Posterior vena cava (tissue), 2 donors: ENCODE measurements around the gene CDKL5. TPM values are rescaled to one million over a fixed set of nuclear protein-coding genes. Genes with fewer than 3 reads are reported as not detected.

Source experiments
- DNase-seq: peaks from one replicate; pipeline ENCODE4 v3.0.0-alpha.2; 2020; ENCODE audit warnings: low spot score
- intact Hi-C, 2 donors: fragments of 100-400 bp; cut with DNase I; formaldehyde crosslinking; loops; one replicate each; pipeline versions ENCODE4 v1.14.1 to v1.14.2; 2022 to 2023
- total RNA-seq, 2 donors: library from RNA; stranded (reverse); fragmentation: NEBNext Ultra II Directional; extraction: Animal tissue kit (Norgen Biotek cat#: 25700); gene quantifications; one replicate each; pipeline ENCODE4 v1.2.1, GENCODE V29; 2021
- donor health status: DM: yes; HTN: yes; CAD: no.
- donor health status: DM: yes; HTN: yes; CAD: no.

Gene CDKL5
- total RNA-seq, 2 donors from 2014 or later, result 9.9 to 17.2 TPM

GRCh38 chrX:18674788-18675735, 249.7 kb downstream of the CDKL5 start:
- intact Hi-C loops, result loop anchor here in 1 of 2 donors (10.0 kb wide), 1 partner anchor 220 kb away; no protein-coding TSS in a partner anchor
- peak; percentile 92 for DNase-seq

- DNase-seq, result no peak
- intact Hi-C loops, result loop anchor here in 1 of 2 donors (10.0 kb wide), 1 partner anchor 219 kb away; no protein-coding TSS in a partner anchor
Measured at GRCh38 chrX:18676050-18676449, 250.6 kb downstream of the CDKL5 start.

GRCh38 chrX:18676470-18676869, 251.1 kb downstream of the CDKL5 start:
- DNase-seq, result no peak
- intact Hi-C loops, result loop anchor here in 1 of 2 donors (10.0 kb wide), 1 partner anchor 218 kb away; no protein-coding TSS in a partner anchor

GRCh38 chrX:18677161-18677869, 251.9 kb downstream of the CDKL5 start:
- no peak for DNase-seq
- intact Hi-C loops, result loop anchor here in 1 of 2 donors (10.0 kb wide), 1 partner anchor 217 kb away; no protein-coding TSS in a partner anchor

- intact Hi-C loops, result loop anchor here in 1 of 2 donors (10.0 kb wide), 1 partner anchor 183 kb away; no protein-coding TSS in a partner anchor
- DNase-seq, result no peak
Measured at GRCh38 chrX:18681996-18682395, 256.6 kb downstream of the CDKL5 start.

- intact Hi-C loops, result loop anchor here in 1 of 2 donors (10.0 kb wide), 1 partner anchor 182 kb away; no protein-coding TSS in a partner anchor
- DNase-seq, result no peak
Measured at GRCh38 chrX:18682979-18683387, 257.6 kb downstream of the CDKL5 start.

GRCh38 chrX:18687856-18688495, 262.6 kb downstream of the CDKL5 start:
- intact Hi-C loops, result loop anchor here in 1 of 2 donors (10.0 kb wide), 1 partner anchor 177 kb away; no protein-coding TSS in a partner anchor

GRCh38 chrX:18691431-18691830, 266.0 kb downstream of the CDKL5 start:
- DNase-seq, result no peak
- intact Hi-C loops, result no loop called here

More at GRCh38 chrX:18687856-18688495, 262.6 kb downstream of the CDKL5 start:
- DNase-seq, result no peak

- intact Hi-C loops, result no loop called here
- DNase-seq, result no peak
Measured at GRCh38 chrX:18692541-18692940, 267.1 kb downstream of the CDKL5 start.

GRCh38 chrX:18696653-18697052, 271.2 kb downstream of the CDKL5 start:
- no peak for DNase-seq
- intact Hi-C loops, result no loop called here

- DNase-seq, result no peak
- intact Hi-C loops, result no loop called here
Measured at GRCh38 chrX:18698737-18699650, 273.6 kb downstream of the CDKL5 start.

- intact Hi-C loops, result loop anchor here in 1 of 2 donors (5.0 kb wide), 1 partner anchor 951 kb away; no protein-coding TSS in a partner anchor
Measured at GRCh38 chrX:18701621-18702361, 276.4 kb downstream of the CDKL5 start.

GRCh38 chrX:18702362-18703195, 277.2 kb downstream of the CDKL5 start:
- intact Hi-C loops, result loop anchor here in 1 of 2 donors (5.0 kb wide), 1 partner anchor 950 kb away; no protein-coding TSS in a partner anchor
- no peak for DNase-seq

More at GRCh38 chrX:18701621-18702361, 276.4 kb downstream of the CDKL5 start:
- DNase-seq, result no peak
